ENCODE measurements around the gene BCL11B.

Gene BCL11B

DNA sequence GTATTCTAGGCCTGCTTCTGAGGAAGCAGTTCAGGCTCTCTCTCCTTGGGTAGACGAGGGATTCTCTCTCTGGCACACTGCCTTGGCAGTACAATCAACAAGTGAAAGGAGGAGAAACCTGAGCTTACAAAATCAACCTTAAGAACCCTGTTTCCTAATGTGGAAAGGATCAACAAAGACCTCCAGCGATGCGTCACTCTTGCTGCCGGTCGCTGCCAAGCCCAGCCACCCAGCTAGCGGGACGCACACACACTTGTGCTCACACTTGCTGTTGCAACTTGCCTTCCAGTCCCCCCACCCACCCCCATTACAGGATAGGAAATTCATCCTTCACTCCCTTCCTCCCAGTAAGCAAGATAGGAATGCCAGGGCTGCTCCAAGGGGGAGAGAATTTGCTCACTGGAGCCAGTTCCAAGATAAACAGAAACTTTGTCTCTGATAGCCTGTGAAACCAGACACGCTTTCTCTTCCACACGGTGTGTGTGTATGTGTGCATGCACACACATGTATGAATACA, 144.3 kb downstream of the BCL11B start:
- Histone ChIP-seq H3K4ac (ENCODE audit: low read depth in 1 of 2, low read length in 2 of 2) (no peak overlapping the region), H3K9ac (ENCODE audit: low read length) (no peak overlapping the region), H4K8ac (ENCODE audit: low read length) (no peak overlapping the region), H3K18ac (ENCODE audit: low read depth in 1 of 2, low read length in 2 of 2) (no peak overlapping the region), H3K23ac (ENCODE audit: low read length in 2 of 2) (no peak overlapping the region), H3K9me3 (ENCODE audit: control insufficient read depth, low read length) (no peaks in the 10 kb centered on the region), H2AK5ac (ENCODE audit: low read length, severe bottlenecking) (no peak overlapping the region), H2BK15ac (ENCODE audit: low read depth, poor library complexity, severe bottlenecking) (no peak overlapping the region), H3K79me1 (replicated peaks; ENCODE audit: low read length, poor library complexity, severe bottlenecking) (no peaks in the 10 kb centered on the region), H3K27me3 (ENCODE audit: control insufficient read depth in 1 of 2, insufficient read depth in 1 of 2, low read length in 2 of 2) (peaks cover 0 to 13% of the 10 kb centered on the region in 2 experiments), H2BK120ac (ENCODE audit: low read depth, low read length) (no peak overlapping the region), H3K4me1 (ENCODE audit: control insufficient read depth, insufficient read depth, low read depth, low read length) (no peaks in the 10 kb centered on the region), H4K91ac (ENCODE audit: low read length) (no peak overlapping the region), H3K4me2 (ENCODE audit: low read length, poor library complexity, severe bottlenecking) (no peak overlapping the region), H3K36me3 (ENCODE audit: control insufficient read depth in 1 of 2, insufficient read depth in 2 of 2, low read depth in 1 of 2, low read length in 2 of 2) (no peaks in the 10 kb centered on the region), H3K27ac (ENCODE audit: low read length, poor library complexity, severe bottlenecking) (no peak overlapping the region), H3K4me3 (ENCODE audit: insufficient read depth in 1 of 2, low read depth in 1 of 2, low read length in 2 of 2) (no peak overlapping the region), H3K14ac (ENCODE audit: low read length in 2 of 2) (no peak overlapping the region), H2BK5ac (ENCODE audit: low read depth, low read length, poor library complexity, severe bottlenecking) (no peak overlapping the region), H2BK12ac (ENCODE audit: low read length in 2 of 2) (no peak overlapping the region), H2AFZ (ENCODE audit: low read depth, low read length) (no peak overlapping the region)
- WGBS = 88% methylated on average over 9 of the region's 9 CpGs
- no peak for DNase-seq

DNA sequence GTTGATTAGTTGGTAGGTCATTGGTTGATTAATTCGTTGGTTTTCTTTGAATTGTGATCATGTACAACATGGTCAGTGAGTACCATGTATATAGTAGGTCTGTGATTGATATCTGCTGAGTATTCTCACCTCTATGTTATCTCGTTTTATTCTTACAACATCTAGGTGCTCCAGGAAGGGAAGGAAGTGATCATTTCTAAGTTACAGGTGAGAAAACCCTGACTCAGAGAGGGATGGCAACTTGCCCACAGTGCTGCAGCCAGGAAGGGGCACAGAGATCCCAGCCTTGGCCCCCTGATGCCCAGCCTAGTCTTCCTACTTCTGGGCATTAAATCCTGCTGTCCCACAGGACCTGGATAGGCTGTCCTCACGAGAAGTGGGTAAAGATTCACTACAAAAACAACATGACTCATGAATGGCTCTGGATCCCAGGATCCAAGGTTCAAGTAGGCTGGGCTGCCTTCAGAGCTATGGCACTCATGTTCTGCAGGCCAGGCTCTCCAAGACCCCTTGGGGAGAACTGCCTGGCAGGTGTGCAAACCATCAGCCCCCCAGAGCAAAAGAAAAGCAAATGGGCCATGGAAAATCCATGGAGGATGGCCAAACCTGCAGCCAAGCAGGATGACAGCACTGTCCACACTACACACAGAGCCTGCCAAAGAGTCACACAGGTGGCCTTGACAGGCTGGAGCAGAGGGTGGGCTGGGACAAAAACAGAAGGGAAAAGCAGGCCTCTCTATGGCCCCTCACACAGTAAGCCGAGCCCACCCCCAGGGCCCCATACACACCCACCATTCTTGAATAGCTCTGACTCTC, 146.2 kb downstream of the BCL11B start:
- no peak overlapping the region for H3K9ac ChIP-seq (ENCODE audit: low read length)
- no peak overlapping the region for H4K91ac ChIP-seq (ENCODE audit: low read length)
- H2BK120ac ChIP-seq (ENCODE audit: low read depth, low read length) = no peak overlapping the region
- H2AK5ac ChIP-seq (ENCODE audit: low read length, severe bottlenecking) = no peak overlapping the region
- no peak overlapping the region for H3K14ac ChIP-seq (ENCODE audit: low read length in 2 of 2)
- H3K9me3 ChIP-seq (ENCODE audit: control insufficient read depth, low read length) = no peaks in the 10 kb centered on the region
- no peak overlapping the region for H3K23ac ChIP-seq (ENCODE audit: low read length in 2 of 2)
- H2BK5ac ChIP-seq (ENCODE audit: low read depth, low read length, poor library complexity, severe bottlenecking) = no peak overlapping the region
- no peak overlapping the region for H3K4me3 ChIP-seq (ENCODE audit: insufficient read depth in 1 of 2, low read depth in 1 of 2, low read length in 2 of 2)
- 35% methylated on average over 2 of the region's 4 CpGs for WGBS
- H3K4me1 ChIP-seq (ENCODE audit: control insufficient read depth, insufficient read depth, low read depth, low read length) = no peaks in the 10 kb centered on the region
- no peaks in the 10 kb centered on the region for H3K79me1 ChIP-seq (replicated peaks; ENCODE audit: low read length, poor library complexity, severe bottlenecking)
- no peak overlapping the region for H2BK15ac ChIP-seq (ENCODE audit: low read depth, poor library complexity, severe bottlenecking)
- H3K4ac ChIP-seq (ENCODE audit: low read depth in 1 of 2, low read length in 2 of 2) = no peak overlapping the region
- H4K8ac ChIP-seq (ENCODE audit: low read length) = no peak overlapping the region
- no peak overlapping the region for H2AFZ ChIP-seq (ENCODE audit: low read depth, low read length)
- H3K18ac ChIP-seq (ENCODE audit: low read depth in 1 of 2, low read length in 2 of 2) = no peak overlapping the region
- no peak overlapping the region for H2BK12ac ChIP-seq (ENCODE audit: low read length in 2 of 2)
- H3K27ac ChIP-seq (ENCODE audit: low read length, poor library complexity, severe bottlenecking) = no peak overlapping the region
- H3K4me2 ChIP-seq (ENCODE audit: low read length, poor library complexity, severe bottlenecking) = no peak overlapping the region
- DNase-seq = no peak
- H3K36me3 ChIP-seq (ENCODE audit: control insufficient read depth in 1 of 2, insufficient read depth in 2 of 2, low read depth in 1 of 2, low read length in 2 of 2) = no peaks in the 10 kb centered on the region
- peaks cover 0 to 19% of the 10 kb centered on the region in 2 experiments for H3K27me3 ChIP-seq (ENCODE audit: control insufficient read depth in 1 of 2, insufficient read depth in 1 of 2, low read length in 2 of 2)

DNA sequence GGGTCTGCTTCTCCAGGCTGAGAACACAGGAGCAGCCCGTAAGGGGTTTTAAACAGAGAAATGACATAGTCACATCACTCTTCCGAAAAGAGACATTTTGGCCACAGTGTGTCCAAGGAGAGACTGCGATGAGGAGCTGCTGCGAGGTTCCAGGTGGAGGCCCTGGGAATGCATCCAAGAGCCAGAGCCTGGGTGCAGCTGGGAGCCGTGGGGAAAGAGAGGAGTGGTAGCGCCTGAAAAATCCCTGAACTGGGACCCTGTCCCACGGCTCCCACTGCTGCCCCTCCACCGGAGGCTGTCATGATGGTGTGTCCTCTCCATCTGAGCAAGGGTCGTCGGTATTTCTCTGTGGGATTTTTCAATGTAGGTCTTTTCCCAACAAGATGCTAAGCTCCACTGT, 146.9 kb downstream of the BCL11B start:
- Histone ChIP-seq H3K36me3 (ENCODE audit: control insufficient read depth in 1 of 2, insufficient read depth in 2 of 2, low read depth in 1 of 2, low read length in 2 of 2) (no peaks in the 10 kb centered on the region), H2BK12ac (ENCODE audit: low read length in 2 of 2) (no peak overlapping the region), H3K18ac (ENCODE audit: low read depth in 1 of 2, low read length in 2 of 2) (no peak overlapping the region), H3K27me3 (ENCODE audit: control insufficient read depth in 1 of 2, insufficient read depth in 1 of 2, low read length in 2 of 2) (peaks cover 0 to 23% of the 10 kb centered on the region in 2 experiments), H2BK15ac (ENCODE audit: low read depth, poor library complexity, severe bottlenecking) (no peak overlapping the region), H3K23ac (ENCODE audit: low read length in 2 of 2) (no peak overlapping the region), H3K4me3 (ENCODE audit: insufficient read depth in 1 of 2, low read depth in 1 of 2, low read length in 2 of 2) (no peak overlapping the region), H4K91ac (ENCODE audit: low read length) (no peak overlapping the region), H3K9ac (ENCODE audit: low read length) (no peak overlapping the region), H3K9me3 (ENCODE audit: control insufficient read depth, low read length) (no peaks in the 10 kb centered on the region), H3K14ac (ENCODE audit: low read length in 2 of 2) (no peak overlapping the region), H3K4me2 (ENCODE audit: low read length, poor library complexity, severe bottlenecking) (no peak overlapping the region), H3K4ac (ENCODE audit: low read depth in 1 of 2, low read length in 2 of 2) (no peak overlapping the region), H2BK120ac (ENCODE audit: low read depth, low read length) (no peak overlapping the region), H3K79me1 (replicated peaks; ENCODE audit: low read length, poor library complexity, severe bottlenecking) (no peaks in the 10 kb centered on the region), H3K4me1 (ENCODE audit: control insufficient read depth, insufficient read depth, low read depth, low read length) (no peaks in the 10 kb centered on the region), H2AFZ (ENCODE audit: low read depth, low read length) (no peak overlapping the region), H3K27ac (ENCODE audit: low read length, poor library complexity, severe bottlenecking) (no peak overlapping the region), H2AK5ac (ENCODE audit: low read length, severe bottlenecking) (no peak overlapping the region), H4K8ac (ENCODE audit: low read length) (no peak overlapping the region), H2BK5ac (ENCODE audit: low read depth, low read length, poor library complexity, severe bottlenecking) (no peak overlapping the region)
- no peak for DNase-seq
- WGBS = 79% methylated on average over 10 of the region's 10 CpGs

DNA sequence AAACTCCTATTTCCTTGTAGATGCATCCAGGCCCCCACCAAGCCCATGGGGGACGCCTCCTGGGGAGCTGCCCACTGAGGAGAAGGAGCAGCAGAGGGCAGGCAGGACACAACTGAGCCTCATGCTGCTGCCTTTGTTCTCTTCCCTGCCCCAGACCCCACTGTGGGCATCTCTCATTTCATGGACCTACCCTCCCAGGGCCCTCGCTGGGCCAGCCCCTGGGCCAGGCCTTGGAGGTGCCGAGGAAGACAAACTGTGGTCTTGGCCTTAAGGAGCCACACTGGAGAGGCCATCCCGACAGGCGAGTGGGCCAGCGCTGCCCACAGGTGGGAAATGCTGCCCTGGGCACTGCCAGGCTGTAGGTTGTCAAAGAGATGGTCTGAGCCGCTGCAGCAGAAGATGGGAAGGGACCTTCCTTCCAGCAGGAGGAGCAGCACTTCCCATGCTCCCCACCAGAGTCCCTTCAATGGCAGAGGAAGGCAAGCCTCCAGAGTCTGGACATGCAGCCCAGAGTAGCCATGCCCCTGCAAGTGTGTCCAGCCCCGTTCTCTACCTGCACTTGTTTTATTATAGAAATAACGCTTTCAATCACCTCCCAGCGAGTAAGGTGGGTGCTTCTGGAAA, 147.4 kb downstream of the BCL11B start:
- Histone ChIP-seq H3K79me1 (replicated peaks; ENCODE audit: low read length, poor library complexity, severe bottlenecking) (no peaks in the 10 kb centered on the region), H3K27ac (ENCODE audit: low read length, poor library complexity, severe bottlenecking) (no peak overlapping the region), H3K14ac (ENCODE audit: low read length in 2 of 2) (no peak overlapping the region), H4K91ac (ENCODE audit: low read length) (no peak overlapping the region), H2BK5ac (ENCODE audit: low read depth, low read length, poor library complexity, severe bottlenecking) (no peak overlapping the region), H3K4me3 (ENCODE audit: insufficient read depth in 1 of 2, low read depth in 1 of 2, low read length in 2 of 2) (no peak overlapping the region), H2BK15ac (ENCODE audit: low read depth, poor library complexity, severe bottlenecking) (no peak overlapping the region), H3K4me2 (ENCODE audit: low read length, poor library complexity, severe bottlenecking) (no peak overlapping the region), H2AFZ (ENCODE audit: low read depth, low read length) (no peak overlapping the region), H2AK5ac (ENCODE audit: low read length, severe bottlenecking) (no peak overlapping the region), H3K27me3 (ENCODE audit: control insufficient read depth in 1 of 2, insufficient read depth in 1 of 2, low read length in 2 of 2) (peaks cover 0 to 26% of the 10 kb centered on the region in 2 experiments), H3K4me1 (ENCODE audit: control insufficient read depth, insufficient read depth, low read depth, low read length) (no peaks in the 10 kb centered on the region), H3K4ac (ENCODE audit: low read depth in 1 of 2, low read length in 2 of 2) (no peak overlapping the region), H2BK12ac (ENCODE audit: low read length in 2 of 2) (no peak overlapping the region), H3K23ac (ENCODE audit: low read length in 2 of 2) (no peak overlapping the region), H3K9ac (ENCODE audit: low read length) (no peak overlapping the region), H3K9me3 (ENCODE audit: control insufficient read depth, low read length) (no peaks in the 10 kb centered on the region), H2BK120ac (ENCODE audit: low read depth, low read length) (no peak overlapping the region), H3K18ac (ENCODE audit: low read depth in 1 of 2, low read length in 2 of 2) (no peak overlapping the region), H3K36me3 (ENCODE audit: control insufficient read depth in 1 of 2, insufficient read depth in 2 of 2, low read depth in 1 of 2, low read length in 2 of 2) (no peaks in the 10 kb centered on the region), H4K8ac (ENCODE audit: low read length) (no peak overlapping the region)
- no peak for DNase-seq
- WGBS = 81% methylated on average over 10 of the region's 10 CpGs

Measured in mesenchymal stem cell (in vitro differentiated cells and primary cell).